ENCODE results near the gene VMP1. TPM values are rescaled to one million over a fixed set of nuclear protein-coding genes. Genes with fewer than 3 reads are reported as not detected.

Gene VMP1
- total RNA-seq, 2 experiments from 2014 or later: 73.6 to 81.1 TPM

DNA sequence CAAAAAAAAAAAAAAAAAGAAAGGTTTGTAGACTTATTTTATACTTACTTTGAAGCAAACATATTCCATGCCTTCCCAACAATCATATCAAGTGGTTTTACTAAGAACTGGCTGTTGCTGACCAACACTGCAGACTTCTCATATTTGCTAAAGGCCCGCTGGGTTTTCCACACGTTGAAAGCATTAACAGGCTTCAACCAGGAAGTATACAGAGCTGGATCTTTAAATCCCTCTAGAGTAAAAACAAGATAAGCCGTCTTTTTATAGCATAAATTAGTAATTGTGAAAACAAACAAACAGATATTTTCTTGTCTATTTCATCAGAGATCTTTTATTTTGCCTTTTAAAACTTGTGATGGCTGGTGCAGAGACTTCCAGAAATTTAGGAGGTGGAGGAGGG is 156.2 kb downstream of the VMP1 start:
- H3K4me3 Mint-ChIP-seq: no peak overlapping the region
- no peak for ATAC-seq (ENCODE audit: poor library complexity)
- H3K4me1 ChIP-seq (ENCODE audit: insufficient read depth, low read length): no peaks in the 10 kb centered on the region
- H3K4me3 ChIP-seq (ENCODE audit: low read length): no peak overlapping the region
- peaks cover 33% of the 10 kb centered on the region for H3K36me3 ChIP-seq (ENCODE audit: insufficient read depth, low read length)
- no peaks in the 10 kb centered on the region for H3K27me3 Mint-ChIP-seq
- intact Hi-C loops (cut with DNase I, micrococcal nuclease): no loop called here
- H3K4me1 Mint-ChIP-seq (ENCODE audit: low read depth): peaks cover 5% of the 10 kb centered on the region
- H3K27ac Mint-ChIP-seq: no peak overlapping the region
- no peaks in the 10 kb centered on the region for H3K9me3 ChIP-seq (ENCODE audit: control insufficient read depth in 1 of 2, insufficient read depth in 1 of 2, low read length in 2 of 2)
- DNase-seq: no peak
- ChIA-PET CTCF (no interaction called here), POLR2A (no interaction called here)
- H3K36me3 Mint-ChIP-seq (ENCODE audit: low read depth): peaks cover 56% of the 10 kb centered on the region
- no peaks in the 10 kb centered on the region for H3K27me3 ChIP-seq (ENCODE audit: control insufficient read depth in 1 of 2, insufficient read depth in 2 of 2, low read length in 2 of 2)
- no peak overlapping the region for H3K27ac ChIP-seq (ENCODE audit: low read depth in 1 of 2, low read length in 2 of 2)
- TF ChIP-seq, protein P1, sequence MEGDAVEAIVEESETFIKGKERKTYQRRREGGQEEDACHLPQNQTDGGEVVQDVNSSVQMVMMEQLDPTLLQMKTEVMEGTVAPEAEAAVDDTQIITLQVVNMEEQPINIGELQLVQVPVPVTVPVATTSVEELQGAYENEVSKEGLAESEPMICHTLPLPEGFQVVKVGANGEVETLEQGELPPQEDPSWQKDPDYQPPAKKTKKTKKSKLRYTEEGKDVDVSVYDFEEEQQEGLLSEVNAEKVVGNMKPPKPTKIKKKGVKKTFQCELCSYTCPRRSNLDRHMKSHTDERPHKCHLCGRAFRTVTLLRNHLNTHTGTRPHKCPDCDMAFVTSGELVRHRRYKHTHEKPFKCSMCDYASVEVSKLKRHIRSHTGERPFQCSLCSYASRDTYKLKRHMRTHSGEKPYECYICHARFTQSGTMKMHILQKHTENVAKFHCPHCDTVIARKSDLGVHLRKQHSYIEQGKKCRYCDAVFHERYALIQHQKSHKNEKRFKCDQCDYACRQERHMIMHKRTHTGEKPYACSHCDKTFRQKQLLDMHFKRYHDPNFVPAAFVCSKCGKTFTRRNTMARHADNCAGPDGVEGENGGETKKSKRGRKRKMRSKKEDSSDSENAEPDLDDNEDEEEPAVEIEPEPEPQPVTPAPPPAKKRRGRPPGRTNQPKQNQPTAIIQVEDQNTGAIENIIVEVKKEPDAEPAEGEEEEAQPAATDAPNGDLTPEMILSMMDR (IDR thresholded peaks at IDR 0.05): no peak
- H3K9me3 Mint-ChIP-seq: no peaks in the 10 kb centered on the region

DNA sequence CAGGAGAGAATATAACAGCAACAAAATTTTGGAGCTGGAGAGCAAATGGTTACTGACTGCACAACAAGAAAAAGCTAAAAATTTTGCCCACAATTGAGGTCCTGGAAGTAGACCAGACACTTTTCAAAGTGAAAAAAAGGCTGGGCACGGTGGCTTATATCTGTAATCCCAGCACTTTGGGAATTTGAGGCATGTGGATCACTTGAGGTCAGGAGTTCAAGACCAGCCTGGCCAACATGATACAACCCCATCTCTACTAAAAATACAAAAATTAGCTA is 162.4 kb downstream of the VMP1 start:
- Histone ChIP-seq H3K9me3 (ENCODE audit: control insufficient read depth in 1 of 2, insufficient read depth in 1 of 2, low read length in 2 of 2) (no peaks in the 10 kb centered on the region), H3K36me3 (ENCODE audit: insufficient read depth, low read length) (peaks cover 18% of the 10 kb centered on the region), H3K27ac (ENCODE audit: low read depth in 1 of 2, low read length in 2 of 2) (no peak overlapping the region), H3K4me3 (ENCODE audit: low read length) (no peak overlapping the region), H3K4me1 (ENCODE audit: insufficient read depth, low read length) (no peaks in the 10 kb centered on the region), H3K27me3 (ENCODE audit: control insufficient read depth in 1 of 2, insufficient read depth in 2 of 2, low read length in 2 of 2) (no peaks in the 10 kb centered on the region)
- TF ChIP-seq, protein P1 (IDR thresholded peaks at IDR 0.05): no peak
- no peak overlapping the region for H3K4me3 Mint-ChIP-seq
- H3K27me3 Mint-ChIP-seq: no peaks in the 10 kb centered on the region
- H3K36me3 Mint-ChIP-seq (ENCODE audit: low read depth): peaks cover 51% of the 10 kb centered on the region
- no peaks in the 10 kb centered on the region for H3K4me1 Mint-ChIP-seq (ENCODE audit: low read depth)
- no peak overlapping the region for H3K27ac Mint-ChIP-seq
- CTCF ChIA-PET: no interaction called here
- H3K9me3 Mint-ChIP-seq: no peaks in the 10 kb centered on the region
- ATAC-seq (ENCODE audit: poor library complexity) (no peak), DNase-seq (no peak)
- intact Hi-C loops (cut with DNase I, micrococcal nuclease): no loop called here
- POLR2A ChIA-PET: no interaction called here

DNA sequence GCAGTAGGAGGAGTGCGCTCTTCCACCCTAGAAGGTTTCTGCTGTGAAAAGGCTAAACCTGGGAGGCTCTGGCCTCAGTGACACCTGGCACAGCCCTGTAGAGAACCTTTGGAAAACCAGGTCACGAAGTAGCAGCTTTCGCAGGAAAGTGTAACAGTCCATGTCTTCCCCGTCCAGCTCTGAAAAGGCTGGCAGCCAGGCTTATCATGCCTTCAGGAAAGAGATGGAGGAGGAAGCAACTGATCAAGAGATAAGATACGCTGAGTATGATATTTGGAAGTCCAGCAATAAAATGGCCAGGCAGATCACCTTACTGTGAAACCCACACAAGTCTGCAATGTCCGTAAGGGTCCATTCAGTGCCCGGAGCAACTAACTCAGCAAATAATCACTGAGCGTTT is 163.0 kb downstream of the VMP1 start:
- H3K27ac ChIP-seq (ENCODE audit: low read depth in 1 of 2, low read length in 2 of 2): no peak overlapping the region
- peaks cover 23% of the 10 kb centered on the region for H3K36me3 ChIP-seq (ENCODE audit: insufficient read depth, low read length)
- ATAC-seq (ENCODE audit: poor library complexity): no peak
- H3K4me3 ChIP-seq (ENCODE audit: low read length): no peak overlapping the region
- no peaks in the 10 kb centered on the region for H3K4me1 ChIP-seq (ENCODE audit: insufficient read depth, low read length)
- POLR2A ChIA-PET: interaction anchor here (1.5 kb wide), 1 partner anchor 23 kb away, joined by 8 read pairs; the partner anchor contains the start of genes RPS6KB1 and TUBD1
- CTCF ChIA-PET: no interaction called here
- no peak for DNase-seq
- no peaks in the 10 kb centered on the region for H3K4me1 Mint-ChIP-seq (ENCODE audit: low read depth)
- H3K27me3 ChIP-seq (ENCODE audit: control insufficient read depth in 1 of 2, insufficient read depth in 2 of 2, low read length in 2 of 2): no peaks in the 10 kb centered on the region
- no peak overlapping the region for H3K4me3 Mint-ChIP-seq
- intact Hi-C loops (cut with DNase I, micrococcal nuclease): no loop called here
- no peaks in the 10 kb centered on the region for H3K9me3 ChIP-seq (ENCODE audit: control insufficient read depth in 1 of 2, insufficient read depth in 1 of 2, low read length in 2 of 2)
- no peaks in the 10 kb centered on the region for H3K9me3 Mint-ChIP-seq
- H3K27me3 Mint-ChIP-seq: no peaks in the 10 kb centered on the region
- TF ChIP-seq, protein P1 (IDR thresholded peaks at IDR 0.05): no peak
- peaks cover 45% of the 10 kb centered on the region for H3K36me3 Mint-ChIP-seq (ENCODE audit: low read depth)
- H3K27ac Mint-ChIP-seq: no peak overlapping the region
